OCI-LY7 (cell line): ENCODE data around the gene ZNF777. TPM values are rescaled to one million over a fixed set of nuclear protein-coding genes. Genes with fewer than 3 reads are reported as not detected.

Source experiments
- BruUV-seq: library from RNA; stranded (reverse); fragments of 400-500 nt; replicated peaks from 2 replicates; lab custom pipeline; 2021; lab: Mats Ljungman, UMichigan
- CTCF ChIA-PET: fragments of 300-600 bp; sonication (Branson Sonifier 250); formaldehyde crosslinking; loops from one replicate; lab custom pipeline; 2022; ENCODE audit warnings: antibody characterized with exemption; ENCODE audit not compliant: unreplicated experiment; lab: Charles Lee
- POLR2A ChIA-PET: fragments of 300-600 bp; sonication (Branson Sonifier 250); formaldehyde crosslinking; loops from one replicate; lab custom pipeline; 2022; ENCODE audit warnings: antibody characterized with exemption; lab: Charles Lee
- DNase-seq: peaks from one replicate; pipeline ENCODE4 v3.0.0-alpha.2; 2015; ENCODE audit warnings: low spot score
- H2AFZ ChIP-seq: fragments of 200-600 bp; sonication (generic), shearing (Covaris generic); 2 replicates; pipeline ENCODE4 v1.6.1; 2014; ENCODE audit warnings: mild to moderate bottlenecking, antibody characterized with exemption, low read length, moderate library complexity
- H3K27ac ChIP-seq: fragments of 200-600 bp; sonication (generic); 2 replicates; pipeline ENCODE4 v1.5.1; 2014; ENCODE audit warnings: mixed run types, low read depth, mild to moderate bottlenecking, moderate library complexity, low read length, inconsistent platforms; ENCODE audit not compliant: poor library complexity, severe bottlenecking
- H3K36me3 ChIP-seq: fragments of 200-600 bp; sonication (generic); 2 replicates; pipeline ENCODE4 v1.6.1; 2014; ENCODE audit warnings: mild to moderate bottlenecking, antibody characterized with exemption, low read length, moderate library complexity, mixed read lengths; ENCODE audit not compliant: insufficient read depth
- H3K4me1 ChIP-seq: fragments of 200-600 bp; sonication (generic); 2 replicates; pipeline ENCODE4 v1.5.1; 2014; ENCODE audit warnings: mild to moderate bottlenecking, low read length; ENCODE audit not compliant: insufficient read depth, poor library complexity, severe bottlenecking
- H3K4me2 ChIP-seq: fragments of 200-600 bp; sonication (generic); 2 replicates; pipeline ENCODE4 v1.6.1; 2014; ENCODE audit warnings: mild to moderate bottlenecking, low read length
- H3K4me3 ChIP-seq: fragments of 200-600 bp; sonication (generic); 2 replicates; pipeline ENCODE4 v1.5.1; 2014; ENCODE audit warnings: mild to moderate bottlenecking, low read depth, low read length; ENCODE audit not compliant: poor library complexity, severe bottlenecking
- H3K79me2 ChIP-seq: fragments of 200-600 bp; sonication (generic); 2 replicates; pipeline ENCODE4 v1.6.1; 2016; ENCODE audit warnings: low read depth, mild to moderate bottlenecking, low read length, moderate library complexity, mixed read lengths; ENCODE audit not compliant: insufficient read depth
- H3K9me2 ChIP-seq: fragments of 200-600 bp; sonication (generic); 2 replicates; pipeline ENCODE4 v1.6.1; 2016; ENCODE audit warnings: mild to moderate bottlenecking, low read length, mixed read lengths; ENCODE audit not compliant: insufficient read depth
- H3K9me3 ChIP-seq: fragments of 200-600 bp; sonication (generic); 2 replicates; pipeline ENCODE4 v1.6.1; 2014; ENCODE audit warnings: mild to moderate bottlenecking, mixed run types, low read length, mixed read lengths
- H4K20me1 ChIP-seq: fragments of 200-600 bp; sonication (generic); 2 replicates; pipeline ENCODE4 v1.6.1; 2014; ENCODE audit warnings: mild to moderate bottlenecking, antibody characterized with exemption, low read length, moderate library complexity, mixed read lengths; ENCODE audit not compliant: insufficient read depth
- EZH2phosphoT487 ChIP-seq: fragments of 200-600 bp; sonication (generic); IDR thresholded peaks from 2 replicates; pipeline ENCODE4 v1.6.1; 2018; ENCODE audit warnings: low read depth, borderline replicate concordance, mild to moderate bottlenecking, mixed run types, antibody characterized with exemption, low read length, moderate library complexity, mixed read lengths
- intact Hi-C: fragments of 100-400 bp; cut with micrococcal nuclease; formaldehyde crosslinking; loops from one replicate; pipeline ENCODE4 v1.10.0; 2022; ENCODE audit not compliant: unreplicated experiment
- total RNA-seq, 2 experiments: library from RNA; depleted of rRNA in 1 of 2; stranded (reverse); fragments of >200 nt in 1 of 2; shearing (Covaris generic) in 1 of 2; gene quantifications; 2 replicates each; pipeline ENCODE4 v1.2.3, GENCODE V29; 2014 to 2022
- TF ChIP-seq, protein P1 (sequence below): fragments of 200-600 bp; sonication (generic); conservative IDR thresholded peaks from 2 replicates; pipeline ENCODE4 v1.5.1; 2014; ENCODE audit warnings: mild to moderate bottlenecking, antibody characterized with exemption, low read length, moderate library complexity, mixed read lengths

ZNF777 gene
- total RNA-seq, 2 experiments from 2014 or later = 5.2 to 9.5 TPM

DNA sequence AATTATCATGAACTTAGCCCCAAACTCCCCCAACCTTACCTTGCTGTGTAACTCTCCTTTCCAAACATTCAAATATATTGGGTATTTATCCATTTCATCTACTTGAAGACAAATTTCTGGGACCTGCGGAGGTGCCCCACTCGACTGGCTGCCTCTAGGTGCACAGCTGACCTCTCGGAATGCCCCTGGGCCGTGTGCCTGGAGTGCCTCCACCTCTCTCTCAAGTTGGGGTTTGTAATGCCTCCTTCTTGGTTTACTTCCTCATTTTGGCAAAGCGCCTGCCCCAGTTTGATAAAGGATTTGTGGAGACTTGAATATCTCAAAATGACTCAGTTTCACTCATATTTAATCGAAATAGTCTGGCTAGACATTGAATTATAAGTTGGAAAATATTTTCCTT, 16.6 kb downstream of the ZNF777 start:
- intact Hi-C loops = no loop called here
- BruUV-seq = no TSS peak
- peaks cover 50% of the 10 kb centered on the region for H3K36me3 ChIP-seq
- H3K4me3 ChIP-seq = no peak overlapping the region
- no peaks in the 10 kb centered on the region for H3K9me3 ChIP-seq
- no peaks in the 10 kb centered on the region for H3K9me2 ChIP-seq
- no peaks in the 10 kb centered on the region for H4K20me1 ChIP-seq
- H3K4me1 ChIP-seq = no peaks in the 10 kb centered on the region
- no peak for DNase-seq
- no peaks in the 10 kb centered on the region for H3K79me2 ChIP-seq
- no peak overlapping the region for H3K27ac ChIP-seq
- CTCF ChIA-PET = no interaction called here
- no peak overlapping the region for H2AFZ ChIP-seq
- H3K4me2 ChIP-seq = no peak overlapping the region
- TF ChIP-seq, protein P1, sequence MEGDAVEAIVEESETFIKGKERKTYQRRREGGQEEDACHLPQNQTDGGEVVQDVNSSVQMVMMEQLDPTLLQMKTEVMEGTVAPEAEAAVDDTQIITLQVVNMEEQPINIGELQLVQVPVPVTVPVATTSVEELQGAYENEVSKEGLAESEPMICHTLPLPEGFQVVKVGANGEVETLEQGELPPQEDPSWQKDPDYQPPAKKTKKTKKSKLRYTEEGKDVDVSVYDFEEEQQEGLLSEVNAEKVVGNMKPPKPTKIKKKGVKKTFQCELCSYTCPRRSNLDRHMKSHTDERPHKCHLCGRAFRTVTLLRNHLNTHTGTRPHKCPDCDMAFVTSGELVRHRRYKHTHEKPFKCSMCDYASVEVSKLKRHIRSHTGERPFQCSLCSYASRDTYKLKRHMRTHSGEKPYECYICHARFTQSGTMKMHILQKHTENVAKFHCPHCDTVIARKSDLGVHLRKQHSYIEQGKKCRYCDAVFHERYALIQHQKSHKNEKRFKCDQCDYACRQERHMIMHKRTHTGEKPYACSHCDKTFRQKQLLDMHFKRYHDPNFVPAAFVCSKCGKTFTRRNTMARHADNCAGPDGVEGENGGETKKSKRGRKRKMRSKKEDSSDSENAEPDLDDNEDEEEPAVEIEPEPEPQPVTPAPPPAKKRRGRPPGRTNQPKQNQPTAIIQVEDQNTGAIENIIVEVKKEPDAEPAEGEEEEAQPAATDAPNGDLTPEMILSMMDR = no peak
- no peak for TF ChIP-seq EZH2phosphoT487
- POLR2A ChIA-PET = interaction anchor here (0.7 to 1.1 kb wide), 2 partner anchors 13 to 15 kb away, joined by 3 read pairs; no protein-coding TSS in a partner anchor

DNA sequence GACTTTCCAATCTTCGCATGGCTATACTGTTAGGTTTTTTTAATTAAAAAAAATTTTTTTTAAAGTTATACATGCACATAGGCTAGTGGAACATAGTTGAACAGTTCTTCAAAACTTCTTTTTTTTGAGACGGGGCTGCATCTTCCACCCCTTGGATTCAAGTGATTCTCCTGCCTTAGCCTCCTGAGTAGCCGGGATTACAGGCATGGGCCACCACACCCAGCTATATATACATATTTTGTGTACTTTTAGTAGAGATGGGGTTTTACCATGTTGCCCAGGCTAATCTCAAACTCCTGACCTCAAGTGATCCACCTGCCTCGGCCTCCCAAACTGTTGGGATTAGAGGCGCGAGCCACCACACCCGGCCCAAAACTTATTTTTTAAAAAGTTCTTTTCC, 17.3 kb downstream of the ZNF777 start:
- TF ChIP-seq, protein P1 = no peak
- no peak for TF ChIP-seq EZH2phosphoT487
- DNase-seq = no peak
- Histone ChIP-seq H2AFZ (no peak overlapping the region), H3K9me2 (no peaks in the 10 kb centered on the region), H3K4me1 (no peaks in the 10 kb centered on the region), H3K79me2 (no peaks in the 10 kb centered on the region), H3K9me3 (no peaks in the 10 kb centered on the region), H3K27ac (no peak overlapping the region), H4K20me1 (no peaks in the 10 kb centered on the region), H3K36me3 (peaks cover 43% of the 10 kb centered on the region), H3K4me2 (no peak overlapping the region), H3K4me3 (no peak overlapping the region)
- ChIA-PET CTCF (no interaction called here), POLR2A (interaction anchor here (0.7 to 1.1 kb wide), 2 partner anchors 14 to 15 kb away, joined by 3 read pairs; no protein-coding TSS in a partner anchor)
- BruUV-seq = no TSS peak
- intact Hi-C loops = no loop called here

DNA sequence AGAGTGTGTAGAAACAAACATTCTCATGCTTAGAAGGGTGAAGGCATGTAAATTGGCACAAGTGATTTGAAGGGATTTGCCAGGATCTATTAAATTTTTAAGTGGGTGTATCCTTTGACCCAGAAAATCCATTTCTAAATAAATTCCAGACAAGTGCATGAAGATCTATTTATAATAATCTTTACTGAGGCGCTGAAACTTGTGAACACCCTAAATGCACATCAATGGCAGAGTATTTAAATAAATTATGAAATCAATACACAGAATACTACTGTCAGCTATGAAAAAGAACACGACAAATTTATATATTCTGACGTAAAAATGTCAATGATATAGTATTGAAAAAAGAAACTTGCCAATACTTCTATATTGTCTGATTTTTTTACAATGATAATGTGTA, 17.9 kb downstream of the ZNF777 start:
- TF ChIP-seq, protein P1 = no peak
- no peak for TF ChIP-seq EZH2phosphoT487
- POLR2A ChIA-PET = interaction anchor here (1.0 to 1.5 kb wide), 2 partner anchors 9 to 19 kb away, joined by 3 read pairs; no protein-coding TSS in a partner anchor

More for the DNA sequence above, 17.9 kb downstream of the ZNF777 start:
- no peaks in the 10 kb centered on the region for H4K20me1 ChIP-seq
- peaks cover 47% of the 10 kb centered on the region for H3K36me3 ChIP-seq
- DNase-seq = no peak
- H3K27ac ChIP-seq = no peak overlapping the region
- H3K79me2 ChIP-seq = no peaks in the 10 kb centered on the region
- intact Hi-C loops = no loop called here
- no TSS peak for BruUV-seq
- H3K9me2 ChIP-seq = no peaks in the 10 kb centered on the region
- H3K4me3 ChIP-seq = no peak overlapping the region
- CTCF ChIA-PET = no interaction called here
- no peaks in the 10 kb centered on the region for H3K4me1 ChIP-seq
- H2AFZ ChIP-seq = no peak overlapping the region
- H3K4me2 ChIP-seq = no peak overlapping the region
- H3K9me3 ChIP-seq = no peaks in the 10 kb centered on the region
